NCI-H128 (cell line): ENCODE data around the gene ZBTB8A.
"Not testable (repeated sequence)": the region's sequence is repeated elsewhere in the genome, so short reads cannot be mapped to it uniquely, and the experiment has no call there.

Source experiments
- DNase-seq: peaks from one replicate; lab custom pipeline; 2025; ENCODE audit not compliant: unreplicated experiment; lab: John Stamatoyannopoulos, UW

Gene ZBTB8A

GRCh38 chr1:32538887-32539583 lies at the start of gene ZBTB8A:
ZBTB8A (plus strand) TSS chr1:32539427; CDS start chr1:32592932, 53,505 bp downstream.
- DNase-seq = peak; percentile 32

GRCh38 chr1:32489774-32490454 lies 49.3 kb upstream of the ZBTB8A start:
- DNase-seq = no peak

- no peak for DNase-seq
These were observed 47.8 kb upstream of the ZBTB8A start for GRCh38 chr1:32491386-32491785.

GRCh38 chr1:32494196-32494595 lies 45.0 kb upstream of the ZBTB8A start:
- DNase-seq = no peak

- DNase-seq = no peak
These were observed 44.4 kb upstream of the ZBTB8A start for GRCh38 chr1:32494711-32495337.

GRCh38 chr1:32496127-32496526 lies 43.1 kb upstream of the ZBTB8A start:
- DNase-seq = no peak

GRCh38 chr1:32498751-32499150 lies 40.5 kb upstream of the ZBTB8A start:
- DNase-seq = no peak

GRCh38 chr1:32500387-32501209 lies 38.6 kb upstream of the ZBTB8A start:
- DNase-seq = peak; percentile 39

GRCh38 chr1:32501865-32502264 lies 37.4 kb upstream of the ZBTB8A start:
- DNase-seq = no peak

GRCh38 chr1:32503153-32503552 lies 36.1 kb upstream of the ZBTB8A start:
- no peak for DNase-seq

GRCh38 chr1:32507021-32507420 lies 32.2 kb upstream of the ZBTB8A start:
- no peak for DNase-seq

- no peak for DNase-seq
These were observed 30.5 kb upstream of the ZBTB8A start for GRCh38 chr1:32508761-32509160.

GRCh38 chr1:32509939-32510338 lies 29.3 kb upstream of the ZBTB8A start:
- DNase-seq = no peak

- no peak for DNase-seq
These were observed 22.8 kb upstream of the ZBTB8A start for GRCh38 chr1:32516402-32516801.

GRCh38 chr1:32518976-32519375 lies 20.3 kb upstream of the ZBTB8A start:
- no peak for DNase-seq

- DNase-seq = no peak
These were observed 18.1 kb upstream of the ZBTB8A start for GRCh38 chr1:32521165-32521564.

GRCh38 chr1:32525053-32525452 lies 14.2 kb upstream of the ZBTB8A start:
- no peak for DNase-seq

GRCh38 chr1:32525661-32526444 lies 13.4 kb upstream of the ZBTB8A start:
- DNase-seq = no peak

GRCh38 chr1:32528550-32528949 lies 10.7 kb upstream of the ZBTB8A start:
- DNase-seq = not testable (repeated sequence)

- DNase-seq = no peak
These were observed 5.4 kb upstream of the ZBTB8A start for GRCh38 chr1:32533792-32534327.
